ENCODE data around the gene TBC1D14.

DNA sequence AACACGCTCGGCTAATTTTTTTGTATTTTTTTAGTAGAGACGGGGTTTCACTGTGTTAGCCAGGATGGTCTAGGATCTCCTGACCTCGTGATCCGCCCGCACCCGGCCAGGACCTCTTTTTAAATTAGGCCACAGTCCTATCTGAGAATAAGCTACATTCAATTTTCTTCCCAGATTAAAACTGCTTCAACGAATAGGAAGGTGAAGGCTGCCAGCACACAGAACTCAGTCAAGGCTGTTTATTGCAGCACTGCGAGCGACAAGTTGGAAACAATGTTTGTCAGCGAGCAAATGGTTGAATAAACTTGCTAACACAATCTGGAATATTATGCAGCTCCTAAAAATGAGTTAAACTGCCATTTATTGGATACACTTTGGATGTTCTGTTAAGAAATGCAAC lies 156.4 kb downstream of the TBC1D14 start:
- TF ChIP-seq, protein P1, sequence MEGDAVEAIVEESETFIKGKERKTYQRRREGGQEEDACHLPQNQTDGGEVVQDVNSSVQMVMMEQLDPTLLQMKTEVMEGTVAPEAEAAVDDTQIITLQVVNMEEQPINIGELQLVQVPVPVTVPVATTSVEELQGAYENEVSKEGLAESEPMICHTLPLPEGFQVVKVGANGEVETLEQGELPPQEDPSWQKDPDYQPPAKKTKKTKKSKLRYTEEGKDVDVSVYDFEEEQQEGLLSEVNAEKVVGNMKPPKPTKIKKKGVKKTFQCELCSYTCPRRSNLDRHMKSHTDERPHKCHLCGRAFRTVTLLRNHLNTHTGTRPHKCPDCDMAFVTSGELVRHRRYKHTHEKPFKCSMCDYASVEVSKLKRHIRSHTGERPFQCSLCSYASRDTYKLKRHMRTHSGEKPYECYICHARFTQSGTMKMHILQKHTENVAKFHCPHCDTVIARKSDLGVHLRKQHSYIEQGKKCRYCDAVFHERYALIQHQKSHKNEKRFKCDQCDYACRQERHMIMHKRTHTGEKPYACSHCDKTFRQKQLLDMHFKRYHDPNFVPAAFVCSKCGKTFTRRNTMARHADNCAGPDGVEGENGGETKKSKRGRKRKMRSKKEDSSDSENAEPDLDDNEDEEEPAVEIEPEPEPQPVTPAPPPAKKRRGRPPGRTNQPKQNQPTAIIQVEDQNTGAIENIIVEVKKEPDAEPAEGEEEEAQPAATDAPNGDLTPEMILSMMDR (IDR thresholded peaks at IDR 0.05) = no peak
- no peak for TF ChIP-seq POLR2A (IDR thresholded peaks at IDR 0.05)

All from heart left ventricle (tissue), 13 donors.